Measurements from ENCODE around the gene ANKIB1. TPM values are rescaled to one million over a fixed set of nuclear protein-coding genes. Genes with fewer than 3 reads are reported as not detected.

Gene ANKIB1
- polyA plus RNA-seq, 1 donor (not counting 4 experiments of a cell fraction or from before 2014, with no cell fraction given), result 37.0 TPM

DNA sequence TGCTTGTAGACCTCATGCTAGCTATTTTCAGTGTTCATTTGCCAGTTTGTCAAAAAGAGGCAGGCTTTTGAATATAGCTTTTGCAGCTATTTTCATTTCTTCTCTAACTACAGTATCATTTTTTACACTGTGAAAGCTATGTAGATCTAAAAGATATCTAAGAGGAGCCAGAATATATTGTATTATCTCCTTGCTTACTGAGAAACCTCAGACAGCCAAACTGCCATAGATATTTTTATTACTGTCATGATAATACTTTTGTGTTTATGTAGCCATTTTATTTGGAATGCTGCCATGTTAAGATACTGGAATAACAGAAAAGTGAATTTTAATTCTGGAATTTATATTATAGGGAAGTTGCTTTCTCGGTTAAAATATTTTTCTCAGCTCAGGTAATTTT is 37.2 kb downstream of the ANKIB1 start:
- Histone ChIP-seq H3K4me3 (ENCODE audit: control insufficient read depth in 2 of 3, extremely low read depth in 1 of 3, insufficient read depth in 2 of 3, low read depth in 1 of 3, low read length in 3 of 3) (no peak overlapping the region), H3K27me3 (ENCODE audit: control insufficient read depth, extremely low read depth, insufficient read depth, low read length) (no peaks in the 10 kb centered on the region), H4K20me1 (ENCODE audit: control insufficient read depth, extremely low read depth, insufficient read depth, low read length) (no peaks in the 10 kb centered on the region), H3K9ac (ENCODE audit: control insufficient read depth, extremely low read depth, insufficient read depth, low read length) (no peak overlapping the region), H3K36me3 (ENCODE audit: control insufficient read depth in 2 of 2, extremely low read depth in 1 of 2, insufficient read depth in 2 of 2, low read length in 2 of 2) (no peaks in the 10 kb centered on the region), H3K9me1 (ENCODE audit: control insufficient read depth, extremely low read depth, insufficient read depth, low read length) (no peaks in the 10 kb centered on the region), H3K4me1 (ENCODE audit: control insufficient read depth, extremely low read depth, insufficient read depth, low read length) (peaks cover 8% of the 10 kb centered on the region), H3K79me2 (ENCODE audit: control insufficient read depth, insufficient read depth, low read length) (peaks cover 39% of the 10 kb centered on the region), H2AFZ (ENCODE audit: control insufficient read depth, low read length) (no peak overlapping the region), H3K4me2 (ENCODE audit: control insufficient read depth, extremely low read depth, insufficient read depth, low read depth, low read length) (no peak overlapping the region), H3K27ac (ENCODE audit: control insufficient read depth, insufficient read depth, low read length) (no peak overlapping the region), H3K9me3 (ENCODE audit: control insufficient read depth, low read depth, low read length) (no peaks in the 10 kb centered on the region)
- dilution Hi-C loops (cut with MboI; ENCODE audit: extremely low pct_ligation_motif_present, low sequenced_read_pairs), result no loop called here
- no peak for FAIRE-seq
- no peak for TF ChIP-seq EZH2 (IDR thresholded peaks at IDR 0.05; ENCODE audit: low read length)
- TF ChIP-seq, protein P1, sequence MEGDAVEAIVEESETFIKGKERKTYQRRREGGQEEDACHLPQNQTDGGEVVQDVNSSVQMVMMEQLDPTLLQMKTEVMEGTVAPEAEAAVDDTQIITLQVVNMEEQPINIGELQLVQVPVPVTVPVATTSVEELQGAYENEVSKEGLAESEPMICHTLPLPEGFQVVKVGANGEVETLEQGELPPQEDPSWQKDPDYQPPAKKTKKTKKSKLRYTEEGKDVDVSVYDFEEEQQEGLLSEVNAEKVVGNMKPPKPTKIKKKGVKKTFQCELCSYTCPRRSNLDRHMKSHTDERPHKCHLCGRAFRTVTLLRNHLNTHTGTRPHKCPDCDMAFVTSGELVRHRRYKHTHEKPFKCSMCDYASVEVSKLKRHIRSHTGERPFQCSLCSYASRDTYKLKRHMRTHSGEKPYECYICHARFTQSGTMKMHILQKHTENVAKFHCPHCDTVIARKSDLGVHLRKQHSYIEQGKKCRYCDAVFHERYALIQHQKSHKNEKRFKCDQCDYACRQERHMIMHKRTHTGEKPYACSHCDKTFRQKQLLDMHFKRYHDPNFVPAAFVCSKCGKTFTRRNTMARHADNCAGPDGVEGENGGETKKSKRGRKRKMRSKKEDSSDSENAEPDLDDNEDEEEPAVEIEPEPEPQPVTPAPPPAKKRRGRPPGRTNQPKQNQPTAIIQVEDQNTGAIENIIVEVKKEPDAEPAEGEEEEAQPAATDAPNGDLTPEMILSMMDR (optimal IDR thresholded peaks at IDR 0.05 in 1 of 3, IDR thresholded peaks at IDR 0.05 in 1 of 3, conservative IDR thresholded peaks at IDR 0.05 in 1 of 3; ENCODE audit: extremely low read depth in 1 of 3, insufficient read depth in 2 of 3, low read length in 3 of 3), result no peak
- DNase-seq (ENCODE audit: low read depth, low spot score), result no peak

DNA sequence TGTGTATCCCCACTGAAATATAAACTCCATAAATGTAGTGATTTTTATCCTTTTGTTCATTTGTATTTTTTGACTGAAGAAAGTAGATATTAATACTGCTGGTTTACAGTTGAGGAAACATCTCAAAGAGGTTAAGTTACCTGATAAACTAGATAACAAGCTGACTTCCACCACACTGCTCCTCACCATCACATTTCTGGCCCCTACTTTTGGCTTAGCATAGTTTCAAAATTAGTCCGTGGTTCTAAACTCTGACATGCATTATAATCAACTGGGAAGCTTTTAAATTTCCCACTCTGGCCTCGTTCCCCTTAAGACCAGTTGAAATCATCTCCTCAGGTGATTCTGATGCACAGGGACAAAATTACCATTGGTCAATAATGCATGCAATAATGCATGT is 43.5 kb downstream of the ANKIB1 start:
- FAIRE-seq (no peak), DNase-seq (ENCODE audit: low read depth, low spot score) (no peak)
- H3K9ac ChIP-seq (ENCODE audit: control insufficient read depth, extremely low read depth, insufficient read depth, low read length), result no peak overlapping the region
- no peaks in the 10 kb centered on the region for H3K4me1 ChIP-seq (ENCODE audit: control insufficient read depth, extremely low read depth, insufficient read depth, low read length)
- H2AFZ ChIP-seq (ENCODE audit: control insufficient read depth, low read length), result no peak overlapping the region
- no peaks in the 10 kb centered on the region for H3K9me1 ChIP-seq (ENCODE audit: control insufficient read depth, extremely low read depth, insufficient read depth, low read length)
- no peak overlapping the region for H3K4me3 ChIP-seq (ENCODE audit: control insufficient read depth in 2 of 3, extremely low read depth in 1 of 3, insufficient read depth in 2 of 3, low read depth in 1 of 3, low read length in 3 of 3)
- TF ChIP-seq, protein P1 (optimal IDR thresholded peaks at IDR 0.05 in 1 of 3, IDR thresholded peaks at IDR 0.05 in 1 of 3, conservative IDR thresholded peaks at IDR 0.05 in 1 of 3; ENCODE audit: extremely low read depth in 1 of 3, insufficient read depth in 2 of 3, low read length in 3 of 3), result no peak
- no peak for TF ChIP-seq EZH2 (IDR thresholded peaks at IDR 0.05; ENCODE audit: low read length)
- H4K20me1 ChIP-seq (ENCODE audit: control insufficient read depth, extremely low read depth, insufficient read depth, low read length), result no peaks in the 10 kb centered on the region
- dilution Hi-C loops (cut with MboI; ENCODE audit: extremely low pct_ligation_motif_present, low sequenced_read_pairs), result no loop called here
- H3K27me3 ChIP-seq (ENCODE audit: control insufficient read depth, extremely low read depth, insufficient read depth, low read length), result no peaks in the 10 kb centered on the region
- no peak overlapping the region for H3K27ac ChIP-seq (ENCODE audit: control insufficient read depth, insufficient read depth, low read length)
- no peak overlapping the region for H3K4me2 ChIP-seq (ENCODE audit: control insufficient read depth, extremely low read depth, insufficient read depth, low read depth, low read length)
- peaks cover 32% of the 10 kb centered on the region for H3K79me2 ChIP-seq (ENCODE audit: control insufficient read depth, insufficient read depth, low read length)
- no peaks in the 10 kb centered on the region for H3K36me3 ChIP-seq (ENCODE audit: control insufficient read depth in 2 of 2, extremely low read depth in 1 of 2, insufficient read depth in 2 of 2, low read length in 2 of 2)
- H3K9me3 ChIP-seq (ENCODE audit: control insufficient read depth, low read depth, low read length), result no peaks in the 10 kb centered on the region
